Large intestine (tissue), 3 donors: ENCODE data around the gene BIRC7. TPM values are rescaled to one million over a fixed set of nuclear protein-coding genes. Genes with fewer than 3 reads are reported as not detected.
A peak's percentile ranks its signal among the peaks of the same experiment; 100 is the strongest.

ENCODE experiments used
- DNase-seq, 2 donors: peaks; one replicate each; pipeline versions ENCODE4 v3.0.0 to v3.0.0-alpha.2; 2013
- H3K27ac ChIP-seq: one replicate; pipeline ENCODE4 v1.5.1; 2013; ENCODE audit warnings: low read length
- H3K27me3 ChIP-seq: 2 replicates; pipeline ENCODE4 v1.6.1; 2013; ENCODE audit warnings: low read length; ENCODE audit not compliant: control insufficient read depth, insufficient read depth
- H3K36me3 ChIP-seq: 2 replicates; pipeline ENCODE4 v1.6.1; 2013; ENCODE audit warnings: low read length; ENCODE audit not compliant: control insufficient read depth, insufficient read depth
- H3K4me1 ChIP-seq: one replicate; pipeline ENCODE4 v1.6.1; 2013; ENCODE audit warnings: low read length; ENCODE audit not compliant: control insufficient read depth, insufficient read depth
- H3K4me3 ChIP-seq: one replicate; pipeline ENCODE4 v1.5.1; 2013; ENCODE audit warnings: low read length
- H3K9me3 ChIP-seq: one replicate; pipeline ENCODE4 v1.6.1; 2013; ENCODE audit warnings: mild to moderate bottlenecking, low read depth, low read length, moderate library complexity; ENCODE audit not compliant: control insufficient read depth
- WGBS: methylation state at CpG from one replicate; pipeline ENCODE4 v1.1.5; 2013; ENCODE audit warnings: low lambda C conversion rate; ENCODE audit not compliant: insufficient coverage; 5-methylcytosine and 5-hydroxymethylcytosine counted together
- polyA plus RNA-seq: library from polyadenylated mRNA; unstranded; fragments of 120-200 nt; gene quantifications from one replicate; pipeline ENCODE4 v1.2.1, GENCODE V29; 2013

The BIRC7 gene
- polyA plus RNA-seq, 1 donor = 2.6 TPM

DNA sequence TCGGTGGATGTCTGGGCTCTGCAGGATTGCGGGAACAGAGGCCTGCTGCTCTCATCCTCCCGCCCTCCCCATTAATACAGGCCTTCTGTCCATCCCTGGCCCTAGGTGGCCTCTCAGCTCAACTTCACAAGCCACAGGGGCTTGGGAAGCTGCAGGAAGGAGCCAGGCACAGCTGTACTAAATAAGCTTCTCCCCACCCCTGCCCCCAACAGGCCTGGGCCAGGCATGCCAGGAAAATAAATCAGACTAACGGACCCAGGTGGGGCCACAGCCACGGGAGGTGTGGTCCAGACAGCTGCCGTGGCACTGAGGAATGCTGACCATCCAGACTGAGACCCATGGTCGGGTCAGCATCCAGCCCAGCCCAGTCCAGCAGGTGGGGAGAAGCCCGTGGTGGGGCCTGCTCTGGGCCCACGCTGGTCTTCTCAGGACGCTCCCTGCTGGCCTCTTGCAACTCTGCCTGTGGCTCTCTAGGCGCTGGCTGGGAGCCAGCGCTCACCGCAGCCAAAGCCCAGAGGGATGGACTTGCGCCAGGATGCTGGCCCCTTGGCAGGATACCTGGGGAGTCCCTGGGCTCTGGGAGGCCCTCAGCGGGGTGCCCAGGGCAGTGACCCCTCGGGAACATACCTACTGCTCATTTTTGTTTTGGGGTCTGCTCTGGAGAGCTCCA is 11.2 kb upstream of the BIRC7 start:
- Histone ChIP-seq H3K9me3 (no peaks in the 10 kb centered on the region), H3K4me3 (no peak overlapping the region), H3K27ac (no peak overlapping the region), H3K27me3 (peaks cover 8% of the 10 kb centered on the region), H3K36me3 (no peaks in the 10 kb centered on the region), H3K4me1 (no peaks in the 10 kb centered on the region)
- no CpG with 5 or more reads among the region's 16 CpGs for WGBS
- DNase-seq = no peak

DNA sequence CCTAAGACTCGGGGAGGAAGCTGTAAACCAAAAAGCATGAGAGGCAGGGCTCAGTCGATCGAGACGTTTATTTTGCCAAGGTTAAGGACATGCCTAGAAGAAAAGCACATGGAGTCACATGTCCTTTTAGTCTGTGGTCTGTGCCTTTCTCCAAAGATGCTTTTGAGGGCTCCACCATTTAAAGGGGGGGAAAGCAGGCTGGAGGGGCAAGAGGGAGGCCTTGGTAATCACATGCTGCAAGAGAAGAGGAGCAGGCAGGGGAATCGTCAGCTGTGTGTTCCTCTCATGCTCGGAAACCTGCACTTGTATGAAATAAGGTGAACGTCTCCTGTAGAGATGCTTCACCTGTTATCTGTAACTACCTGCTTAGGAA is 10.6 kb upstream of the BIRC7 start:
- no peaks in the 10 kb centered on the region for H3K36me3 ChIP-seq
- no peak for DNase-seq
- no peaks in the 10 kb centered on the region for H3K4me1 ChIP-seq
- H3K27me3 ChIP-seq = peaks cover 10% of the 10 kb centered on the region
- WGBS = no CpG with 5 or more reads among the region's 7 CpGs
- H3K27ac ChIP-seq = no peak overlapping the region
- no peaks in the 10 kb centered on the region for H3K9me3 ChIP-seq
- H3K4me3 ChIP-seq = no peak overlapping the region

DNA sequence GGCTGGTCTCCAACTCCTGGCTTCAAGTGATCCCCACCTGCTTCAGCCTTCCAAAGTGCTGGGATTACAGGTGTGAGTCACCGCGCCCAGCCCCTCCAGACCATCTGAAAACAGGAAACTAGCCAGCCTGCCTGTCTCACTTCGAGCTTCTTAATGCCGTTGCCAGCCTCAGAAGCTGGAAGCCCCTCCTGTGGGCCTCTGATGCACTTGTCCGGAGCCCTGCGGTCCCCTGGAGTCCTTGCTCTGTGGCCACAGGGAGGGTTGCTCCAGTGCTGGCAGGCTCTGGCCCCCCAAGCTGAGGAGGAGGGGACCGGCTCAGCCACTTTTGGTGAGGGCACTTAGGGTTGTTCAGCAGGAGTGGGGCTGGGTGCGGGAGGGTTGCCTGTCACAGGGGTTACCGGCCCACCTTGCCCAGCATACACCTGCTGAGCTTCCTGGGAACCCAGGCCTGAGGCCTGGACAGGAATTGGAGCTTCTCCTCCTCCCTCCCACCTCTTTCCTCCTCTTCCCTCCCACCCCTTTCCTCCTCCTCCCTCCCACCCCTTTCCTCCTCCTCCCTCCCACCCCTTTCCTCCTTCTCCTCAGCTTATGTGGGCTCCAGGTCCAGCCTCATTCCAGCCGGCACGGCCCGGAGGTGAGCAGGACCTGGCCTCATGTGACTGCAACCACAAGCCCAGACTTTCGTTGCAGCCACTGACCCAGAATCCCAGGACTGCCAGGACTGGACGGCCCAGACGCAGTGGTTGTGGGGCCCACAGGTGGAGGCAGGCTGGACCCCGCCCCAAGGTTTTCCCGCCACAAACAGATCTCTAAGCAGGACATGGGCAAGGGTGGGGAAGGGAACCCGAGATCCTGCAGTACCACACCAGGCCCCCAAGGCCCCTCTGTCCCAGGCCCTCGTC is 9.4 kb upstream of the BIRC7 start:
- no peak for DNase-seq
- no peaks in the 10 kb centered on the region for H3K4me1 ChIP-seq
- no peak overlapping the region for H3K4me3 ChIP-seq
- WGBS = no CpG with 5 or more reads among the region's 19 CpGs
- no peaks in the 10 kb centered on the region for H3K36me3 ChIP-seq
- no peaks in the 10 kb centered on the region for H3K9me3 ChIP-seq
- H3K27me3 ChIP-seq = peaks cover 18% of the 10 kb centered on the region
- no peak overlapping the region for H3K27ac ChIP-seq

DNA sequence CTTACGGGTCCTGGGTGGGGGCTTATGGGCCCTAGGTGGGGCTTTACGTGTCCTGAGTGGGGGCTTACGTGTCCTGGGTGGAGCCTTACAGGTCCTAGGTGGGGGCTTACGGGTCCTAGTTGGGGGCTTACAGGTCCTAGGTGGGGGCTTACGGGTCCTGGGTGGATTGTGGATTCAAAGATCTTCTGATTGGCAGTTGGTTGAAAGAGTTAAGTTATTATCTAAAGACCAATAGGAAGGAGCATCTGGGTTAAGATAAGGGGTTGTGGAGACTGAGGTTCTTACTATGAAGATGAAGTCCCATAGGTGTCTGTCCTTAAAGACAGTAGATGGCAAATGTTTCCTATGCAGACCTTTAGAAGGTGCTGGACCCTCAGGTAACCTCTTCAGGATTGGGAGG is 8.4 kb upstream of the BIRC7 start:
- no peak for DNase-seq
- peaks cover 24% of the 10 kb centered on the region for H3K27me3 ChIP-seq
- no peaks in the 10 kb centered on the region for H3K9me3 ChIP-seq
- H3K27ac ChIP-seq = no peak overlapping the region
- no peak overlapping the region for H3K4me3 ChIP-seq
- H3K36me3 ChIP-seq = no peaks in the 10 kb centered on the region
- no CpG with 5 or more reads among the region's 5 CpGs for WGBS
- H3K4me1 ChIP-seq = no peaks in the 10 kb centered on the region

DNA sequence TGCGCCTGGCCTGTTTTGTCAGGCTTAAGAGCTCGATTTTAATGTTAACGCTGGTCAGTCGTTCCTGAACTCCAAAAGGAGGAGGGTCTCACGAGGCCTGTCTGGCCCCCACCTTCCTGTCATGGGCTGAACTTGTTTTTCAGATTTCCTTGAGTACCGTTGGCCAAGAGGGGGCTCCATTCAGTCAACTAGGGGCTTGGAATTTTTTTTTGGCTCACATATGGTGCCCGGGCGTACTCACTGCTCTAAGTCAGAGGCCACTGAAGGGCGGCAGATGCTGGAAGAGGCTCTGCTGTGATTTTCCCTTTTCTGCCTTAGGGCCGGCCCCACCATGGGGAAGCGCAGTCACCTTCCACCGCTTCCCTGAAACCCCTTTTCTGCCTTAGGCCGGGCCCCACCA is 6.9 kb upstream of the BIRC7 start:
- H3K36me3 ChIP-seq = no peaks in the 10 kb centered on the region
- no peaks in the 10 kb centered on the region for H3K9me3 ChIP-seq
- DNase-seq = no peak
- H3K4me3 ChIP-seq = no peak overlapping the region
- H3K4me1 ChIP-seq = no peaks in the 10 kb centered on the region
- H3K27ac ChIP-seq = no peak overlapping the region
- H3K27me3 ChIP-seq = peaks cover 32% of the 10 kb centered on the region
- no CpG with 5 or more reads among the region's 13 CpGs for WGBS

DNA sequence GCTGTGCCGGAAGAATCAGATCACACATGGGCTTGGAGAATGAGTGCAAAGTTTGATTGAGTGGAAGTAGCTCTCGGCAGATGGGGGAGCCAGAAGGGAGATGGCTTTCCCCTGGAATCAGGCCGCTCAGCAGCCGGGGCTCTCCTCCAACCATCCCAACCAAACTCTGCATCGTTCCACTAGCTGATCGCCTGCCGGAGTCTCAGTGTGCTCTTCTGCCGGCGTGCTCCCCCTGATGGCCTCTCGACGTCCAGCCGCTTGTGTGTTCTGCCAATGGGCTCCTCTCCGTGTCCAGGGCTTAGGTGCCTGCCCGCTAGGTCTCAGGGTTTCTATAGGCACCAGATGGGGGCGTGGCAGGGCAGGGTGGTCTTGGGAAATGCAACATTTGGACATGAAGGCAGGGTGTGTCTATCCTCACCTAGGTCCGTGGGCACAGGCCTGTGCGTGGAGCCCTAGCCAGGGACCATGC is 4.9 kb upstream of the BIRC7 start:
- Histone ChIP-seq H3K4me1 (peaks cover 5% of the 10 kb centered on the region), H3K36me3 (no peaks in the 10 kb centered on the region), H3K4me3 (no peak overlapping the region), H3K27me3 (peaks cover 34% of the 10 kb centered on the region), H3K27ac (no peak overlapping the region), H3K9me3 (no peaks in the 10 kb centered on the region)
- DNase-seq = peak in 1 of 2 donors; percentile 41
- WGBS = no CpG with 5 or more reads among the region's 17 CpGs

DNA sequence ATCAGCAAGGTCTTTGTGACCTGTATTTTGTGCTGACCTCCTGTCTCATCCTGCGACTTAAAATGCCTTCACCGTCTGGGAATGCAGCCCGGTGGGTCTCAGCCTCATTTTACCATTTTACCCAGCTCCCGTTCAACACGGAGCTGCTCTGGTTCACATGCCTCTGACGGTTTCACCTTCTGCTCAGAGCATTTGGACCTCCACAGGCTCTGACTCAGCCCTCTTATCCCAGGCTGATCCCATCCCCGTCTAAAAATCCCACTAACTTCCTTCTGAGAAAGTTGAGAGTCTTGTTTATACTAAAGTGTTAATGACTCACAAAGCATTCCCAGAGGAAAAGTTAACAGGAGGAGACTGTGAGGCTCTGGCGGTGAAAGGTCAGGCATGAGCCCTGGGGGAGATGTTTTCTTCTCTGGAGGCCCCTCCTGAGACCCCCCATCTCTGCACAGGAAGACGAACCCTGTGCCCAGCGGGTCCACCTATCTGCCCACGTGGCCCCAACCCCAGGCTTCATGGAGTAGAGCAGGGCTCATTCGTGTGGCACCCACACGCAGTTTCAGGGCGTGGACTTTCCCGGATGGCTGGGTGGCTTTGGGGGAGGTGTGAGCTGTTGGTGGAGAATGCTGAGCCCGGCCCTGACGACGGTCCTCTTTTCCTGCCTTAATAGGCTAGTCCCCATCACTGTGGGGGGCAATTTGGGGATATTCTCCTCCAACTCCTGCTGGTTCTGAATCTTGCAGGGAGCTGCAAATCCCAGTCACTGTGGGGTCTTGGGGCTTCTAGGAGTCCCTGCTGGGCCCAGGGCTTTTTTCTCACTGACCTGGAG is 3.3 kb upstream of the BIRC7 start:
- Histone ChIP-seq H3K36me3 (no peaks in the 10 kb centered on the region), H3K4me1 (peaks cover 8% of the 10 kb centered on the region), H3K9me3 (no peaks in the 10 kb centered on the region), H3K27ac (no peak overlapping the region), H3K27me3 (peaks cover 34% of the 10 kb centered on the region), H3K4me3 (no peak overlapping the region)
- no peak for DNase-seq
- no CpG with 5 or more reads among the region's 18 CpGs for WGBS

DNA sequence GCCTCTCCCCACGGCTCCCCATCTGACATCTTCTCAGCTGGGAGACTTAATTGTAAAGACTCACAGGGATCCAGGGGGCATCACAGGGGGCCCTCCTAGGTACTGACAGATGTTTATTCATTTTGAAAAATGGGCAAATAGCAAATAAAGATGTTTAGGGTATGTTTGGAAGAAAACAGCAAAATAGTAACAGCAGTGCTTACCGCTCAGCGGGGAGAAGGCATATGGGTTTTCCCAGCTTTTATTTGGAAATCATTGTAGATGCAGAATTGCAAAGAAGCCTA is 2.7 kb upstream of the BIRC7 start:
- H3K36me3 ChIP-seq = no peaks in the 10 kb centered on the region
- WGBS = no CpG with 5 or more reads among the region's 3 CpGs
- H3K9me3 ChIP-seq = no peaks in the 10 kb centered on the region
- H3K27ac ChIP-seq = no peak overlapping the region
- no peak for DNase-seq
- peaks cover 34% of the 10 kb centered on the region for H3K27me3 ChIP-seq
- H3K4me1 ChIP-seq = peaks cover 8% of the 10 kb centered on the region
- no peak overlapping the region for H3K4me3 ChIP-seq

DNA sequence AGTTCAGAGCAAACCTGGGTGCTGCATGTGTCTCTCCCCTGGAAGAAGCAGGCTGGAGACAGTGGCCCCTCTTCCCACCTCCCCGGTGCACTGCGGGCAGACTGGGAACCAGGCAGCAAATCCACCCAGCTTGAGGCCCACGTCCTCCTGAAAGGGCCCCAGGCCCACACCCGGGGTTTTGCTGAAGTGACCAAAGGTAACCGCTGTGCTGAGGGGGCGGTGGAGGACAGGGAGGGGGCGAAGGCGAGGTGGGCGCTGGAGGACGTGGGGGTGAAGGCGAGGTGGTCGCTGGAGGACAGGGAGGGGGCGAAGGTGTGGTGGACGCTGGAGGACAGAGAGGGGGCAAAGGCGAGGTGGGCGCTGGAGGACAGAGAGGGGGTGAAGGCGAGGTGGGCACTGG is 1.8 kb upstream of the BIRC7 start:
- Histone ChIP-seq H3K4me3 (no peak overlapping the region), H3K36me3 (no peaks in the 10 kb centered on the region), H3K9me3 (no peaks in the 10 kb centered on the region), H3K4me1 (peaks cover 8% of the 10 kb centered on the region), H3K27me3 (peaks cover 31% of the 10 kb centered on the region), H3K27ac (no peak overlapping the region)
- WGBS = 85% methylated on average over 5 of the region's 17 CpGs
- DNase-seq = no peak

DNA sequence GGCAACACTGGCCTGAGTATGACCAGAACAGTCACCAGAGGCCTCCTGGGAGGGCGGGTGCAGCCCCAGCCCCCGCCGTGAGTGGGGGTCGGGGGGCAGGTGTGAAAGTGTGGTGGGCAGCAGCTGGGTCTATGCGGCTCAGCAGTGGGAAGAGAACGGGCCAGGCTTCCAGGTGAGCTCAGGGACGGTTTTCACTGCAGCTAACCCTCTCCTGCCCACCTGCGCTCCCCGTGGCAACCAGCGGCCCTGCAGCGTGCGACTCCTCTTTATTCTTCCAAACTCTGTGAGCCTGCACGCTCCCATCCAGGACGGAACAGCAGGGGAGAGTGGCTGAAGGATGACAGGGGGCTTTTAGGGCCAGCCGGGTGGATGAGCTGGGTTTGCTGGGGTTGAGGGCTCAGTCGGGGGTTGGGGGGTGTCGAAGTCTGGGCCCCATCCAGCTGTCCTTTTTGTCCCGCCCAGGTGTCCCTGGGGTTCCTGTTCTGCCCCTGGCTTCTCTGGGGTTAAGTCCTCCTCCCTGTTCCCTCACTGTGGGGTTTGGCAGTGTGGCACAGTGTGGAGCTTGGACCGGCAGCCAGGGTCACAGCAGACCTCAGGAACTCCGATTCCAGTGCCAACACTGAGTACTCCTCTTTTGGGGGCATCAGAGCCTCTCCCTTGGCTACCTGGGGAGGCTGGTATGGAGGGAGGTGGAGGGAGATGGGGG is 859 bp upstream of the BIRC7 start:
- Histone ChIP-seq H3K4me1 (peaks cover 8% of the 10 kb centered on the region), H3K27ac (no peak overlapping the region), H3K36me3 (no peaks in the 10 kb centered on the region), H3K4me3 (no peak overlapping the region), H3K9me3 (no peaks in the 10 kb centered on the region), H3K27me3 (peaks cover 25% of the 10 kb centered on the region)
- WGBS = no CpG with 5 or more reads among the region's 20 CpGs
- DNase-seq = peak in 1 of 2 donors; percentile 31
